NCI-H748 (cell line): ENCODE data around the gene LTBP1.
A peak's percentile ranks its signal among the peaks of the same experiment; 100 is the strongest.

Experiments
- DNase-seq: peaks from one replicate; lab custom pipeline; 2025; ENCODE audit not compliant: unreplicated experiment; lab: John Stamatoyannopoulos, UW

The LTBP1 gene

DNA sequence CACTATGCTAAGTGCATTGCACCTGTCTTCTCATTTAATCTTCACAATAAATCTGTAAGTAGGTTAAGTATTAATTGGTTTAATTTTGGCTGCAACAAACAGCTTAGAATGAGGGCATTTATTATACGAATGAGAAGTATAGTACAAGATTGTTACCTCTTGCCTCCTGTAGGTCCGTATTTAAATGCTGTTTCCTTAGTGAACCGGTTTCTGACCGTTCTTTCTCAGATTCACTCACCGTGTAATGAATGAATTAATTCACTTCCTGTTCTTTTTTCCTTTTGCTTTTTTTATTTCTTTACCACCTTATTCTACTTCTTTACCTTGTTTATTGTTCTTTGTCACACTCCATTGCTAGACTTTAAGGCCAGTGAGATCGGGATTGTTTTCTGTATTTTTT is 375.9 kb downstream of the LTBP1 start:
- no peak for DNase-seq

DNA sequence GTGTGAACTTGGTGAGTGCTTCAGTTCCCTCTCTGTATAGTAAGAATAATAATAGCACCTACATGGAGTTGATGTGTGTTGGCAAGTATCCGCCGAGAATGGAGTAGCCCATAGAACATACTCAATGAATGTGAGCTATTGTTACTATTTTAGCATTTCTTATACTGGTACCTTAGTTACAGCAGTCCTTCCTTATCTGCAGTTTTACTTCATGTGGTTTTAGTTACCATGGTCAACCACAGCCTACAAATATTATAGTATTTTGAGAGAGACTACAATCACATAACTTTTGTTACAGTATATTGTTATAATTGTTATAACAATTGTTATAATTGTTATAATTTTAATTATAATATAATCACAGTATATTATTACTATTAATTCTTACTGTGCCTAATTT is 377.2 kb downstream of the LTBP1 start:
- DNase-seq: no peak

DNA sequence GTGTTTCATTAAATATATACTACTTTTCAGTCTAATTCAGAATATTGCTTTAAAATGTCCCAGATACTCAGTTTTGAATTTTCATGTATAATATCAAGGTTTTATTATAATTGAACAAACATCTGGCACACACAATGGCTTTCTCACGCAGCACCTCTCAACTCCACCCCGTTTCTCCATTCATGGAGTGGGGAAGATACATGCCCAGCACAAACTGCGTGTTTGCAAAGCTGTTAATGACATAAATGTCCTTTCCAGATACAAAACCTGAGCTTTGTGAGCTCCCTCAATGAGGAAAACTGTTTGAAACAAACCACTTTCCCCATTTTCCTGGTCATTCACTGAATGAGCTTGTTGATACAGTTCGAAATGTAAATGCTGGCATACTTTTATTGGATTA is 379.3 kb downstream of the LTBP1 start:
- DNase-seq: peak; percentile 67

DNA sequence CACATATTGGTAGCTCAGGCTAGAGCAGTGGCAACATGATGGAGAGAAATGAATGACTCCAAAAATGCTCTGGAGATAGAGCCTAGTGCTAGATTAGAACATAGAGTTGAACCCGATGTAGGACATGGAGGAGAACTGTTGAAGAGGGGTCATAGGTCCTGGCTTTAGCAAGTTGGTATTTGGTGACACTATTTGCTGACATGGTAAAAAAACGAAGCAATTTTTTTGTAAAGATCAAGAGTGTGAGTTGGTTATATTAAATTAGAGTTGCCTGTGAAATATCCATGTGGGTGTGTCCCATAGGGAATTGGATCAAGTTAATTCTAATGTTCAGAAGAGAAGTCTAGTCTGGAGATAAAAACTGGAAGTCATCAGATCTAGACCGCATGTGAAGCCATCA is 386.7 kb downstream of the LTBP1 start:
- no peak for DNase-seq

DNA sequence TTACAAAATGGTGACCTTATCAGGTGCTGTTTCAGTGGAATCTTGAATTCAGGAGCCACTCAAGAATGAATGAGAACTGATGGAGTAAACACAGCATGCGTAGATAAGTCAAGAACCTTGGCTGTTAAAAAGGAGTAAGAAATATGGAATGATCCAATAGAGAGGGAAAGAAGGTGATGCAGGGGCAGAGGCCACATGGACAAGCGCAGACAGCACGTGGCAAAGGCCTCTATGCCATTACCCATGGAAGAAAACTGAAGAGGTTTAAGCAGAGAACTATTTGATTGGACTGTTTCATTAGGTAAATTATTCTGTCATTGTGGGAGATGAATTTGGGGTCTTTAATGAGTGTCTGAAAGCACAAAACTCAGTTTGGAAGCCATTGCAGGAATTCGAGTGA is 387.3 kb downstream of the LTBP1 start:
- DNase-seq: no peak

DNA sequence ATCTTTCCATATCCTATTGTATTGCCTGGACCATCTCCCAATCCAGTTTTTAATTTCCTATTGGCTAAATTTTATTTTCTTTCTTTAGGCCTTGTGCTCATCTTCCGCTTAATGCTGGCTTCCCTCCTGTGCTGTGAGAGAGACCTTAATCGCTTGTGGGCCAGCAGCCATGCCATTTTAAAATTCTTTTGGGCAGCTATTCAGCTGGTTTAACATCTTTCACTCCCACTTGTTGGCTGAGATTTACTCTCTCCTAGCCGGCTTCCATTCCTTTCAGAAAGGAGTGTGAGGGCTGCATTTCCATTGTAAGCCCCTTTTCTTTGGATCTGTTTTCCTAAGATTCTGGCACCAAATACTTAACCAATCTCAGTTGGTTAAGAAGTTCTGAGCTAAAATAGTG is 388.8 kb downstream of the LTBP1 start:
- DNase-seq: no peak

DNA sequence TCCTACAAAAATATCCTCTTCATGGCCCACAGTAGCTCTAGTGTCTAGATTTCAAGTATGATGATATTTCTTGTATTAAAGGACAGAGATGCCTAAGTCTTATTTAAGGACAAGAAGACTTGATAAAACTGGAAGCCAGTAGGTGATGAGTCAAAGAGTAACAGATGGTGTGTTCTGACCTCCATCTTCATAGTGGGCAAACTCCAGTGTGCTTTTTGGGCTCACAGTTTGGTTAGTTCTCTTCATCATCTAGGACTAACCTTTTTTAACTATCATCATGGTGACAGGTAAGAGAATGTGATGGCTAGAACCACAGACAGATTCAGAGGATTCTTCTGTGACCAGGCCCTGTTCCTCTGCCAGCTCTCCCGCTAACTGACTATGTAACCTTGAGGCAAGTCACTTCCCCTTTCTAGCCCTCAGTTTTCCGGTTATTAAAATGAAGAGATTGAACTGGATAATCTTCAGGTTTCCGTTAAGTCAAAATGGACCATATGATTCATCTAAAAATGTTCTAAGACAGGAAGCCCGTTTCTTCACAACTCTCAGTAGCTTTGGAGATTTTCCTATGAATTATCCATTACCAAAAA is 389.4 kb downstream of the LTBP1 start:
- DNase-seq: no peak

DNA sequence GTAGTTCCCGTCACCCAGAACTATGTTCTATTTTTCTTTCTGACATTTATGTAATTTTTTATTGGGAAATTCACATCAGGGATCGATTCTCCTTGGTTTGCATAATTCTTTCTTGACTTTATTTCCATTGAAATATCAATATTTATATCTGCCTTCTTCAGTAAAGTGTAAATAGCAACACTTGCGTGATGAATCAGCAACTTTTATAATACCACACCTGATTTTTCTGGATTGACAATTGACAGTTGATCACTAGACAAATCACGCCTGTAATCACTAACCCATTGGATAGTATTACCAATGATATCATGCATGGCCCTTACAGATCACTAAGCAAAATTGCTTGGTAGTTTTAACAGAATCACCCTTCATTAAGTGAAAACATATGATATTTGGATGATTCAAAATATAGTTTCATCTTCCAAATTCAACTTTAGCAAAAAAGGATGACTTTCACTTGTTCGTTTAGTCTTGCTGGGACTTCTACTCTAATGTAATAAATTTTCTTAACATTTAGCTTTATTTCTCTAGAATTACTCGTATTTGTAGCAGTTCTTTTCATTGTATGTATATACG is 390.7 kb downstream of the LTBP1 start:
- no peak for DNase-seq

DNA sequence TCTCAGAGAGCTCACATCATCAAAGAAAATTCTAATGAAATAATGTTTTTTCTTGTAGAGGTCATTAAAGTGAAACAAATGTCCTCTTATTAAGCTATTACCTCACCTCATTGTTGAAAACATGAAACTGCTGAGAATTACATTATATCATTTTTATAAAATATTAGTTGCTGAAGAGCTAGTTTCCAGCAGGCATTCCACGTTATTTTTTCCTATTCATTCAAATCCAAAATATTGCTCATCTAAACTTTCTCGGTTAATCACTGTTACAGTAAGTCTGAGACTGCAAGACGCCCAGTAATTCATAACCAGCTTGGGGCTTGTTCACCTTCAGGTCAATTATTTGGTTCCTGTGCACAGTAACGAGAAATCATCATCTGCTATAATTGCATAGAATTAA is 391.2 kb downstream of the LTBP1 start:
- no peak for DNase-seq

DNA sequence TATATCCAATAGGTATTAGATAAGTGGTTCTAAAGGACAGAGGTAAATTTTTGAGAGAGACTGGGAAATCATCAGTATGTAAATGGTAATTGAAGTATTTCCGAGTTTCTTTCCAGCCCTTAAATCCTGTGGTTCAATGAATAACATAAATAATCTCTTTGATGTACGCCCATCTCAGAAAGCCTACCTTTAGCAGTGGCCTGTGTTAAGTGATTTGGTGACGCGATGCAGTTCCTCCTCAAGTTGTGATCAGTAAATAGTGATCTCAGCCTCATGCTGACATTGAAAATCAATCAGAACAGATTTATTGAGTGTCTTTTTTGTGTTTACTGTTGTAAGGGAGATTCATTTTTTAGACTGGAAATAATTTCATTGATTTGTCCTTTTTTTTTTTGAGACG is 392.5 kb downstream of the LTBP1 start:
- no peak for DNase-seq

DNA sequence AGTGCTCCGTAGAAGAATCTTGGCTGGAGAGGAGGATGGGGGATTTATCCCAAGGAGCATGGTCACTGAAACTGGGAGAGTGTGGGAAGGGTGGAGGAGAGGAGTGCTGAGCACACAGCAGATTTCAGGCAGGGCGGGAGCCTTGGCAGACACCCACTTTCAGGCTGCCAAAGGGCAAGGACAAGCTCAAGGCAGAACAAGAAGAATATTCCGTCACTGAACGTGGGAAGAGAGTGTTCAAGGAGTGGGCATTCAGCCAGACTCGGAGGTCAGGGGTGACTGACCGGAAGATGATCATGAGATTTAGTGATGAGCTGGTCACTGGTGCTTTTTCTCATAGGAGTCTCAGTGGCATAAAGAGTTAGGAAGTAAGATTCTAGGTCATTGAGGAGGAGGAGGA is 393.5 kb downstream of the LTBP1 start:
- DNase-seq: no peak

DNA sequence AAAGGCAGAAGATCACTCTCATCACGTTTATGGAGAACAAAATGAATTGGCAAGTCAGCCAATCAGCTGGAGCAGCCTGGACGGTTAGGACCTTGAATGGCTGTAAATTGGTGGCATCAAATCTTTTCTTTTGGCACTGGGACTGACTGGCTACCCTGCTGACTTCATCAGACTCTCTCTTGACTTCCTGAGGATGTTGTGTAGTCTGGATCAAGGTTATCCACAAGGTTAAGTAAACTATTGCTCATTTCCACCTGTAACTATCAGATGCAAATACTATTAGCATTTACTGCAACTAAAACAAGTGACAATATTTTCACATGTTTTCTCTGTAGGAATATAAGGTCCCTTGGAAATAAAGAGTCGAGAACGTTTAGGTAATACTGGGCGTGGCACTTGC is 395.4 kb downstream of the LTBP1 start:
- peak; percentile 38 for DNase-seq

DNA sequence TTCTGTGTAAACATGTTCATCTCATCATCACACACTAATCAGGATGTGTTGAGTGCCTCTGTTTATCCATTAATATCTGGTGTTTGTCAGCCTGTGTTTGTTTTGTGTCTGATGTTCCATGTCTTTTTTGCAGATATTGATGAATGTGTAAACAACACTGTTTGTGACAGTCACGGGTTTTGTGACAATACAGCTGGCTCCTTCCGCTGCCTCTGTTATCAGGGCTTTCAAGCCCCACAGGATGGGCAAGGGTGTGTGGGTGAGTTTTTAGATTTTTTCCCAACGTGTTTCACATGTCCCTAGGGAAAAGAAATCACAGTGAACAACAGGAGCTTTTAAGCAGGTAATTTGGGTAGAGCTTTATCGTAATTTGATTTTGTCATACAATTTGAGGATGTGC is 396.0 kb downstream of the LTBP1 start:
- peak; percentile 55 for DNase-seq

DNA sequence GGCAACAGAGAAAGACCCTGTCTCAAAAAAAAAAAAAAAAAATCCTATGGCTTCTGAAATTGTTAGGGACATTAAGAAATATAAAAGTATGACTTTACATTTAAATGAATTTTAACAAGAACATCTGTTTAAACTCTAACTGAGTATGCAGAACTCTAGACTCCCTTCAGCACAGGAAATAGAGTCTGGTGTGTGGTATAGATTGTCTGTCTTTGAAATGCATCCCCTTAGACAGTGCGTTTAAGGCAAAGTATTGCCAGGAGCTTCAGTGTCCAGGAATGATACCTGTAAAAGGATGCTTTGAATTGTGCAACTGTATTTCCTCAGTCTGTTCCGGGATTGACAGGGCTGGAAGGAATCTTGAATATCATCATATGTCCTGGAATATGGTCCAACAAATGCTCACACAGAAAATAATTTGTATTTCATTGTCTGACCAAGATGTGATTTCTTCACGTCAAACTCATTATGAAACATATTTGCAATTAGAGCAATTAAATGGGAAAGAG is 396.7 kb downstream of the LTBP1 start:
- no peak for DNase-seq

DNA sequence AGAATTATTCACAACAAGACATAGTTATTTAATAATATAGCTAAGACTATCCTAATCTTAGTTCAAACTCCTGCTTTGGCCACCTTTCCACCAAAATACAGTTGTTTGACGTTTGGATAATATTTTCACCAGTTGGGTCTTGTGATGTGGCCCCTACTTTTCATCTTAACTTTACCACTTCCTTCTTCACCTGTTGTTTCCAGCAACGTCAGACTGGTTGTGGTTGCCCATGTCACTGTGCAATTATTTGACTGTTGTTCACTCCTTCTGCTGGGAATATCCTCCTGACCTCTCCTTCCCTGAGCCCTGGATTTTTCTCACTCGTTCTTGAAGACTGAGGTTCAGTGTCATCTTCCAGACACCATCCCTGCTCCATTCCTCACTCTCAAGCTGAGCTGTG is 397.5 kb downstream of the LTBP1 start:
- DNase-seq: no peak

DNA sequence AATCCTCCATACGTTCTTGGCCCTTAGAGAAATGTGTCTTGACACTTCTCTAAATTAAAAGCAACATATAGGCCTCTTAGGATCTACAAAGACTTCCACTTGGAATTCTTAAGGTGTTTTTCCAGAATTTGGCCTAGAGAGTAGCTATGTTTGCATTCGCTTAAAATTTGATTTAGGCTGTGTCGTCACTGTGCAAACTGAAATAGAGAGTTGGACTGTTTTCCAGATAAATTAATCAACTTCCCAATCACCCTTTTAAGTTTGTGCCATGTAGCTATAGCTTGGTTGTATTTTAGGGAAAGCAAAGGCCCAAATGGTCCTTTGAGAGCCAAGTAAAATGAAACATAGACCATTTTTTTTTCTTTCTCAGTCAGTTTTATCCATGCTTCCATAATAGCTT is 401.1 kb downstream of the LTBP1 start:
- DNase-seq: no peak

DNA sequence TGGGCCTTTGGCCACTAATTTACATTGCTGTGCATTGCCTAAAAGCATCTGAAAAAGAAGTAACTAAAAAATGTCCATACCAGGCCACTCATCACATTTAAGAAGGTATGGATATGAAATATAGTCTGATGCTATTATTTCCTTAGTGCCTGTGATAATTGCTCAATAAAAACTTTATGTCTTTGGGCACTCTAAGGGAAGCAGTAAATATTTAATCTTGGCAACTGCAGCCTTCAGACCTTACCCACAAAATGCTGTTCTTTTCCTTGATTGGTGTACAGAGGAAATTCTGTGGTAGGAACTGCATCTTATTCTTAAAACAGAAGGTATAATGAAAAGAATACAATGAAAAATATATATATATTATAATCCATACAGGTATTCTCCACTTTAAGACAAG is 403.9 kb downstream of the LTBP1 start:
- no peak for DNase-seq

DNA sequence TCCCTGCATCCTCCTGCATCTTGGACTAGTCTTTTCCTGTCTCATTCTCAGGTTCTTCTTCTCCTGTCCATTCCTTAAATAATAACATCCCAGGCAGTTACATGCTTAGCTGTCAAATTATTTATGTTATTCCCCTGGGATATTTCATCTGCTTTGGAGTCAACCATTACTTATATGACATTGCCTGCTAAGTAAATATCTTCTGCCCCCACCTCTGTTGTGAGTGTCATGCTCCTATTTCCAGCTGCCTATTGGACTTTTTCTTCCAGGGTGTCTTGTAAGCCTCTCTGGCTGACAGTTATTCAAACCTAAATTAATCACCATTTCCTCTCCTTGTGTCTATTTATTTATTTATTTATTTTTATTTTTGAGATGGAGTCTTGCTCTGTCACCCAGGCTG is 405.0 kb downstream of the LTBP1 start:
- DNase-seq: no peak

DNA sequence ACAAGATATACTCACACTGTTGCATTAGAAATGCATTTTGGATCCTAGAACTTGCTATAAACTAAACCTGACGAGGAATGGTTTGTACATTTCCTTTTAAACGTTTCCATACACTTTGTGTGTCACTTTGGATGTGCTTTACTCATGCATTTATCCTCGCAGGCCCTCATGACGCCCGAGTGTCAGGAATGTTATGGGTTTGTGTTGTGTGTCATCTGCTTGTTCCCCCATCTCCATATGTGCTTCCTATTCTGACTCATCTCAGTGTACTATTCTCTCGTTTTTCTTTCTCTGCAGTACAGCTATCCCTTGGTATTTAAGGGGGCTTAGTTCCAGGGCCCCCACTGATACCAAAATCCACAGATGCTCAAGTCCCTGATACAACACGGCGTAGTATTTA is 408.2 kb downstream of the LTBP1 start:
- DNase-seq: no peak

DNA sequence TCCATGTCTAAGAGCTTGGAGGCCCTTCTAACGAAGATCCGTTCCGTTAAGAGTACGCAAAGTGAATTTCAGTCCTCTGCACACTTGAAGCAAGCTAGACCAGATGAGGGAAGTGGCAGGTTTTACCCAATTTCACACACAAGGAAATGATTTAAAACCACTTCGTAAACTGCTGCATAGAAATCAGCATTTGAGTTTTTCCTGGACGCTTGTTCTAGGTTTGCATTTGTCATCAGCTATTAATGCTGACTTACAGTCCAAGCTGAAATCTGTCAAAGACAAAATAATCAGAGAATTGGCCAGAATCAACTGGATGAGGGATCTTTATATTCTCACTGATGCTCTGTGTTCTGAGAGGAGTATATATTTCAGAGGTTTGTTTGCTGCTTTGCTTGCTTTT is 412.1 kb downstream of the LTBP1 start:
- no peak for DNase-seq

DNA sequence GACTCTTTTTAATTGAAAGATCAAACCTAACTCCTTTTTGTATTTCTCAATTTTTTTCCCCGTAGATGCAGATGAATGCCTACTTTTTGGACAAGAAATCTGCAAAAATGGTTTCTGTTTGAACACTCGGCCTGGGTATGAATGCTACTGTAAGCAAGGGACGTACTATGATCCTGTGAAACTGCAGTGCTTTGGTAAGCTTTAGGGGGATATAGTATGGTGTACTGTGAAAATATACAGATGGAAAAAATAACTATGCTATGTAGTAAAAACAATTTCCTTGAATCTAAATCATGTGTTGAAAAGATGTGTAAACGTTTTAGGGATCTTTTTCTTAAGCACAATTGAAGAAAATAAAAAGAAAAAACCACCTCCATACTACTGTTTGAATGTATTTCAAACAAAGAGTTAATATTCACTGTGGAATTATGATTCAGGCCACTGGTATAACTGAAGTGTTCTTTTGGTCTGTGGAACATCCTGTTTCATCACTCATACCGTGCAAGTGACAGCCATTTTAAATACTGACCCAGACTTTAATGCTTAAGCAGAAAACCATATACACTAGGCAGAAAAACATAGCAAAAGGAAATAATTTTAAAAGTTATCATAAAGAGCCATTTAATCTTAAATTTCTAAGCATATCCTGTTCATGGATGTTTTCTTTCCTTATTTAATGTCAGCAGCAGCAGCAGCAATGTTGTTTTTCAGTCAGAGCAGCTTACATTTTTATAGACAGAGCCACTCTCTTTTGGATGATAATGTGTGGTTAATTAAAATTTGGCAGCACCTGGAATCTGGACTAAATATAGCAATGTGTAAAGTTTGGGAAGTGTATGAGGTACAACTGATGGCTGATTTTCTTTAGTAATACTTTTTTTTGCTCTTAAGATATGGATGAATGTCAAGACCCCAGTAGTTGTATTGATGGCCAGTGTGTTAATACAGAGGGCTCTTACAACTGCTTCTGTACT is 416.9 kb downstream of the LTBP1 start:
- no peak for DNase-seq
